ENCODE data around the gene NTM.

DNA sequence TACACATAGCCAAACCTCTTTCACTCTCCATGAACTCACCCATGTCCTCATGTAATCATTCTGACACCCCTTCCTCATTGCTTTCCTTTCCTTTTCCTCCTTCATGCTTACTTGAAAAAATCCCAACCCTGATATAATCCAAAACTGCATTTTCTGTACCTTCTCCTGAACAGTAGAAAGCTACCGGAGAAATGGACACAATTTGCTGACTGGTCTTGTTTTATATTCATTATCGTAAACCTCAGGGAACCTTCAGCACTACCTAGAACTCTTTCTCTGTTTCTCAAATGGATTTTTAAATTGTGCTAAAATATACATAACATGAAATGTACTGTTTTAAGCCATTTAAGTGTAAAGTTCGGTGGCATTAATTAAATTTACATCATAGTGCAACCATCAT, 996.9 kb downstream of the NTM start:
- TF ChIP-seq, protein P1, sequence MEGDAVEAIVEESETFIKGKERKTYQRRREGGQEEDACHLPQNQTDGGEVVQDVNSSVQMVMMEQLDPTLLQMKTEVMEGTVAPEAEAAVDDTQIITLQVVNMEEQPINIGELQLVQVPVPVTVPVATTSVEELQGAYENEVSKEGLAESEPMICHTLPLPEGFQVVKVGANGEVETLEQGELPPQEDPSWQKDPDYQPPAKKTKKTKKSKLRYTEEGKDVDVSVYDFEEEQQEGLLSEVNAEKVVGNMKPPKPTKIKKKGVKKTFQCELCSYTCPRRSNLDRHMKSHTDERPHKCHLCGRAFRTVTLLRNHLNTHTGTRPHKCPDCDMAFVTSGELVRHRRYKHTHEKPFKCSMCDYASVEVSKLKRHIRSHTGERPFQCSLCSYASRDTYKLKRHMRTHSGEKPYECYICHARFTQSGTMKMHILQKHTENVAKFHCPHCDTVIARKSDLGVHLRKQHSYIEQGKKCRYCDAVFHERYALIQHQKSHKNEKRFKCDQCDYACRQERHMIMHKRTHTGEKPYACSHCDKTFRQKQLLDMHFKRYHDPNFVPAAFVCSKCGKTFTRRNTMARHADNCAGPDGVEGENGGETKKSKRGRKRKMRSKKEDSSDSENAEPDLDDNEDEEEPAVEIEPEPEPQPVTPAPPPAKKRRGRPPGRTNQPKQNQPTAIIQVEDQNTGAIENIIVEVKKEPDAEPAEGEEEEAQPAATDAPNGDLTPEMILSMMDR (IDR thresholded peaks at IDR 0.05): no peak
- TF ChIP-seq ZFX (IDR thresholded peaks at IDR 0.05; ENCODE audit: borderline replicate concordance): no peak
